ENCODE measurements around the gene ZNF263. TPM values are rescaled to one million over a fixed set of nuclear protein-coding genes. Genes with fewer than 3 reads are reported as not detected.

ZNF263 gene
- total RNA-seq, 2 experiments from 2014 or later: 27.6 to 65.9 TPM

DNA sequence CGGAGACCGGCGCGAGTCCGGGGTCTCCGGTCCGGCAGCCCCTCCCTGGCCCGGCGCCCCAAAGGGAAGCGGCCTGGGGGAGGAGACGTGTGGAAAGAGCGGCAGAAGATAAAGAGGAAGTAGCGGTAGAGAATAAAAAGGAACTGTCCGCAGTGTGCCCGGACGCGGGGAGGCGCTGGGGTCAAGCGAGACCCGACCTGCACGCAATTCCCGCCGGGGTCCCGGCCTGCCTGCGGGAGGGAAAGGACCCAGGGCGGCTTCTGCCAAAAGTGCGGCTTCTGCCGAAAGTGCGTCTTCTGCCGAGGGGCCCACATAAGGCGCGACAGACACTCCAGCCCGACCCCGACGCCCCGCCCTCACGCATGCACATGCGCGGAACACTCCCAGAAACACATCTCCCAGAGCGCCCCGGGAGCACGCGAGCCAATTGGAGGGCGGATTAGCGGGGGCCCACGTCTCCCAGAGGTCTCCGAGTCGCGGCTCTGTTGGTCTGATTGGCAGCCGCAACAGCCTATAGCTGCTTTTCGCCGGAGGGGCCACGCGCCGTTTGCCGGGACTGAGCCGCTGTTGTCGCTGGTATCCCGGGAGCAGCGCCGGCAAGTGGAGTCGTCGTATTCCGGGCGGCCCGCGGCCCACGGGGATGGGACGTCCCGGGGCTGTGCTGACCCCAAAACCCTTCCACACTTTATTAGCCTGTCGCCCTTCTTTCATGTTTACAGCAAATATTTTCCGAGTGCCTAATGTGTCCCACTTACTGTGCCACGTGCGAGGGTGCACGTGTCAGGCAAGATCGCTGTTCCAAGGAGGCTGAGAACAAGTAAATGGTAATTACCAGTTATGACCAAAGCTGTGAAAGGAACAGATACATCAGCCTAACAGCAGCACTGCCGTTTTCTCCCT is 18.9 kb upstream of the ZNF263 start:
- POLR2A ChIA-PET: interaction anchor here (0.6 to 0.9 kb wide), 2 partner anchors 11 to 202 kb away, joined by 3 to 4 read pairs; no protein-coding TSS in a partner anchor
- intact Hi-C loops (cut with micrococcal nuclease; ENCODE audit: unreplicated experiment): loop anchor here (1.0 to 10.0 kb wide), 4 partner anchors 18 to 193 kb away; partner anchors contain the start of gene ZNF263
- H3K9me2 ChIP-seq (ENCODE audit: insufficient read depth, low read length): no peaks in the 10 kb centered on the region

DNA sequence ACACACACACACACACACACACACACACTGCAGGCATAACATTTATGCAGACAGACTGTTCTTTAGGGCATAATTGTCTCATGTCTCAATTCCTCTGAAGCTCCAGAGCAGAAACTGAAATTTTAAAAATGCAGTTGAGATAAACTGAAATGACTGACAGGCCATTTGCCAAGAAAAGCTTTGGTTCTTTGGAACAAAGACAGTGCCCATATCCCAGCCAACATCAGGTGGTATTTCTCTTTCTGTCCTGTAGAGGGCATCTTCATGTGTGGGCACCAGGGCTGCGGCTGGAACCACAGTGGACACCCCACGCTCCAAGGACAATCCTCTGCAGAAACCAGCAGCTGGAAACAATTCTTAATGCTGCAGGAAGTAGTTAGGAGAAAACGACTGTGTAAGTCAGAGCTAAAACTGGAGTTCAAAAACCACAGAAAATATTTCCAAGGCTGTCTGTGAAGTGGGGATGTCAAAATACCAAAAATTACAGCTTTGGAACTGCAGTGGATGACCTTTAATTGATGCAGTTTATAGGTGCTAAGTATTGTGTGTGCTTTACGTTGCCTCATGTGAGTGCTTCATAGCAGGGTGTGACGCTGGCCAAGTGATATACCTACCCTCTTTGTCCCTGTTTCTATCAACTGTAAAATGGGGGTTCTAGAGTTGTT is 16.3 kb upstream of the ZNF263 start:
- Histone ChIP-seq H3K9me3 (ENCODE audit: low read length) (no peaks in the 10 kb centered on the region), H3K4me3 (ENCODE audit: low read depth, low read length, poor library complexity, severe bottlenecking) (no peak overlapping the region), H2AFZ (ENCODE audit: low read length) (peak overlapping the region; percentile 69; the same call in 1 of the 2 replicates), H3K4me2 (ENCODE audit: low read length) (0 out of 2 replicates have a peak overlapping the region, but pooled peaks have one; percentile 10), H3K9me2 (ENCODE audit: insufficient read depth, low read length) (no peaks in the 10 kb centered on the region), H3K36me3 (ENCODE audit: insufficient read depth, low read length) (no peaks in the 10 kb centered on the region), H3K4me1 (ENCODE audit: insufficient read depth, low read length, poor library complexity, severe bottlenecking) (peaks cover 24% of the 10 kb centered on the region), H3K79me2 (ENCODE audit: insufficient read depth, low read depth, low read length) (peaks cover 4% of the 10 kb centered on the region; the same call in 1 of the 2 replicates), H4K20me1 (ENCODE audit: insufficient read depth, low read length) (no peaks in the 10 kb centered on the region), H3K27ac (ENCODE audit: low read depth, low read length, poor library complexity, severe bottlenecking) (no peak overlapping the region)
- DNase-seq (ENCODE audit: low spot score): peak; percentile 64
- intact Hi-C loops (cut with micrococcal nuclease; ENCODE audit: unreplicated experiment): loop anchor here (1.0 to 10.0 kb wide), 3 partner anchors 100 to 233 kb away; no protein-coding TSS in a partner anchor
- no TSS peak for BruUV-seq (replicated peaks)
- CTCF ChIA-PET (ENCODE audit: unreplicated experiment): interaction anchor here (0.7 to 1.3 kb wide), 2 partner anchors 10 to 47 kb away, joined by 3 to 8 read pairs; no protein-coding TSS in a partner anchor
- POLR2A ChIA-PET: interaction anchor here (1.5 kb wide), 1 partner anchor 134 kb away, joined by 3 read pairs; the partner anchor contains the start of genes ZNF174 and ZSCAN32
- peak; percentile 93 for TF ChIP-seq CTCF (conservative IDR thresholded peaks at IDR 0.05; ENCODE audit: low read length)
- no peak for TF ChIP-seq EZH2phosphoT487 (IDR thresholded peaks at IDR 0.05; ENCODE audit: borderline replicate concordance, low read depth, low read length)

More for the DNA sequence above, 18.9 kb upstream of the ZNF263 start:
- peak overlapping the region; percentile 83 for H3K27ac ChIP-seq (ENCODE audit: low read depth, low read length, poor library complexity, severe bottlenecking)
- peak overlapping the region; percentile 84 for H2AFZ ChIP-seq (ENCODE audit: low read length)
- H4K20me1 ChIP-seq (ENCODE audit: insufficient read depth, low read length): no peaks in the 10 kb centered on the region
- H3K4me2 ChIP-seq (ENCODE audit: low read length): peak overlapping the region; percentile 88
- H3K79me2 ChIP-seq (ENCODE audit: insufficient read depth, low read depth, low read length): peaks cover 4% of the 10 kb centered on the region; the same call in 1 of the 2 replicates
- H3K4me3 ChIP-seq (ENCODE audit: low read depth, low read length, poor library complexity, severe bottlenecking): peak overlapping the region; percentile 87
- H3K4me1 ChIP-seq (ENCODE audit: insufficient read depth, low read length, poor library complexity, severe bottlenecking): peaks cover 24% of the 10 kb centered on the region
- CTCF ChIA-PET (ENCODE audit: unreplicated experiment): interaction anchor here (0.7 kb wide), 1 partner anchor 20 kb away, joined by 3 read pairs; no protein-coding TSS in a partner anchor
- H3K36me3 ChIP-seq (ENCODE audit: insufficient read depth, low read length): no peaks in the 10 kb centered on the region
- H3K9me3 ChIP-seq (ENCODE audit: low read length): no peaks in the 10 kb centered on the region
- BruUV-seq (replicated peaks): TSS peak; percentile 71
- DNase-seq (ENCODE audit: low spot score): peak; percentile 99
- no peak for TF ChIP-seq EZH2phosphoT487 (IDR thresholded peaks at IDR 0.05; ENCODE audit: borderline replicate concordance, low read depth, low read length)
- peak; percentile 54 for TF ChIP-seq CTCF (conservative IDR thresholded peaks at IDR 0.05; ENCODE audit: low read length)

Data from OCI-LY7 (cell line).